ENCODE measurements around the gene GGTLC2.
A peak's percentile ranks its signal among the peaks of the same experiment; 100 is the strongest.
"Not testable (repeated sequence)": the region's sequence is repeated elsewhere in the genome, so short reads cannot be mapped to it uniquely, and the experiment has no call there.

Gene GGTLC2

DNA sequence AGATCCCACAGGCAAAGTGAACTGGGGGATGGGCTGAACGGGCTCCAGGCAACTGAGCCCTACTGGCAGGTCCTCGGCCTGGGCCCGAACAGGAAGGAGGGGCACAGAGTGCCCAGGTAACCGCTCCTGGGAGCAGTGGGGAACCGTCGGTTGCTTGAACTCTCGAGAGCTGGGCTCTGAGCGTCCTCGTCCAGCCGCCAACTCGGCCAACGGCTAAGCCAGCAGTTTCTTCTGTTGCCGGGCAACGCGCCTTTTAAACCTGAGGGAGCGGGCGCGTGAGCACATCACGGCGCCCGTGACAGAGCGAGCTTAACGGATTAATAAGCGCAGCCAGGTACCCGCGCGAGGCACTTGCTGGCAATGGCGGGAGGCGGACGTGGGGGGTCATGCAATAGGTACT, at the start of gene GGTLC2:
TSS of gene GGTLC2 (plus strand) at position 301 of the 400 bp plus-strand sequence. CDS start 1,732 bp downstream, outside the sequence.
- H3K4me3 Mint-ChIP-seq, H3K27me3 Mint-ChIP-seq, H3K36me3 Mint-ChIP-seq, ATAC-seq, H3K9me3 Mint-ChIP-seq, H3K4me1 Mint-ChIP-seq, H3K27ac Mint-ChIP-seq: not testable (repeated sequence)

GRCh38 chr22:22595001-22595835, 49.2 kb upstream of the GGTLC2 start:
- no peak for ATAC-seq
- H3K9me3 Mint-ChIP-seq, result peaks cover 4% of the 10 kb centered on the region
- peaks cover 32% of the 10 kb centered on the region for H3K4me1 Mint-ChIP-seq
- no peaks in the 10 kb centered on the region for H3K27me3 Mint-ChIP-seq
- H3K36me3 Mint-ChIP-seq, result no peaks in the 10 kb centered on the region
- no peak overlapping the region for H3K27ac Mint-ChIP-seq
- H3K4me3 Mint-ChIP-seq, result no peak overlapping the region

DNA sequence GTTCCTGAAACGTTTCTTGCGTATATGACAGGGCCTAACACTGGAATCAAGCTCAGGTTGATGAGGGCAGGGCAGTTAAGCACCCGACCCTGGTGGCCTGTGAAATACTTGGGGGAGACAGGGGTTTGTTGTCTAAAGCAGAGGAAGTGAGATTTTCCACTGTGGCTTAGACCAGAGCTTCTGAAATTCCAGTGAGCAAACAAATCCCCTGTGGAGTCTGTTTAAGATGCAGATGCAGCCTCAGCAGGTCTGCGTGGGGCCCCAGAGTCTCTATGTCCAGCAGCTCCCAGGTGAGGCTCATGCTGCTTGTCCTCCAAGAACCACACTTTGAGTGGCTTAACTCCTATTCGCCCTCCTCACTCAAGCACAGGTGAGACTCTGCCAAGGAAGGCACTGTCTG, 46.3 kb upstream of the GGTLC2 start:
- Mint-ChIP-seq H3K27me3 (no peaks in the 10 kb centered on the region), H3K4me1 (peaks cover 32% of the 10 kb centered on the region), H3K36me3 (no peaks in the 10 kb centered on the region), H3K9me3 (peaks cover 4% of the 10 kb centered on the region), H3K27ac (no peak overlapping the region), H3K4me3 (no peak overlapping the region)
- peak; percentile 41 for ATAC-seq

GRCh38 chr22:22599248-22599647, 45.2 kb upstream of the GGTLC2 start:
- Mint-ChIP-seq H3K27ac (peak overlapping the region; percentile 43), H3K36me3 (no peaks in the 10 kb centered on the region), H3K27me3 (no peaks in the 10 kb centered on the region), H3K9me3 (peaks cover 6% of the 10 kb centered on the region), H3K4me3 (no peak overlapping the region), H3K4me1 (peaks cover 29% of the 10 kb centered on the region)
- ATAC-seq, result no peak

- H3K4me3 Mint-ChIP-seq, result no peak overlapping the region
- peaks cover 6% of the 10 kb centered on the region for H3K9me3 Mint-ChIP-seq
- ATAC-seq, result no peak
- no peaks in the 10 kb centered on the region for H3K27me3 Mint-ChIP-seq
- peaks cover 42% of the 10 kb centered on the region for H3K4me1 Mint-ChIP-seq
- H3K36me3 Mint-ChIP-seq, result no peaks in the 10 kb centered on the region
- no peak overlapping the region for H3K27ac Mint-ChIP-seq
These were observed 43.7 kb upstream of the GGTLC2 start for GRCh38 chr22:22600531-22601261.

- H3K4me1 Mint-ChIP-seq, result peaks cover 29% of the 10 kb centered on the region
- H3K27me3 Mint-ChIP-seq, result no peaks in the 10 kb centered on the region
- no peaks in the 10 kb centered on the region for H3K36me3 Mint-ChIP-seq
- H3K4me3 Mint-ChIP-seq, result no peak overlapping the region
- no peak overlapping the region for H3K27ac Mint-ChIP-seq
- no peak for ATAC-seq
- peaks cover 6% of the 10 kb centered on the region for H3K9me3 Mint-ChIP-seq
These were observed 40.9 kb upstream of the GGTLC2 start for GRCh38 chr22:22603470-22603947.

- H3K4me3 Mint-ChIP-seq, result no peak overlapping the region
These were observed 39.9 kb upstream of the GGTLC2 start for GRCh38 chr22:22604326-22605073.

DNA sequence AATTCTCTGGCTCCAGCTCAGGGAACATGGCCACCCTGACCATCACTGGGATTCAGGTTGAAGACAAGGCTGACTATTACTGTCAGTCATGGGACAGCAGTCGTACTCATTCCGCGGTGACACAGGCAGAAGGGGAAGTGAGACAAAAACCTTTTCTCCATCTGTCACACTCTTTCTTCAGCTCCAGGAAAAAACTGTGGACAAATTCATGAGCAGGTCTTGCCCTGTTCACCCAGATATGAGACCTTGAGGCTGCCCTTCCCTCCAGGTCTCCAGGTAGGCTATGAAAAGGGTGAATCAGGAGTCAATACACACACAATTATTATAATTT, 39.4 kb upstream of the GGTLC2 start:
- ATAC-seq, result peak; percentile 72
- Mint-ChIP-seq H3K27ac (no peak overlapping the region), H3K27me3 (no peaks in the 10 kb centered on the region), H3K36me3 (no peaks in the 10 kb centered on the region), H3K4me1 (peaks cover 31% of the 10 kb centered on the region), H3K9me3 (peaks cover 6% of the 10 kb centered on the region), H3K4me3 (no peak overlapping the region)

More at GRCh38 chr22:22604326-22605073, 39.9 kb upstream of the GGTLC2 start:
- H3K27ac Mint-ChIP-seq, result no peak overlapping the region
- H3K36me3 Mint-ChIP-seq, result no peaks in the 10 kb centered on the region
- peak; percentile 39 for ATAC-seq
- H3K4me1 Mint-ChIP-seq, result peaks cover 29% of the 10 kb centered on the region
- H3K9me3 Mint-ChIP-seq, result peaks cover 6% of the 10 kb centered on the region
- no peaks in the 10 kb centered on the region for H3K27me3 Mint-ChIP-seq

GRCh38 chr22:22608022-22608421, 36.4 kb upstream of the GGTLC2 start:
- not testable (repeated sequence) for H3K27ac Mint-ChIP-seq, H3K36me3 Mint-ChIP-seq, H3K9me3 Mint-ChIP-seq, H3K4me3 Mint-ChIP-seq, H3K27me3 Mint-ChIP-seq, ATAC-seq
- H3K4me1 Mint-ChIP-seq, result peaks cover 31% of the 10 kb centered on the region

- no peak for ATAC-seq
- Mint-ChIP-seq H3K27me3 (no peaks in the 10 kb centered on the region), H3K27ac (no peak overlapping the region), H3K9me3 (peaks cover 4% of the 10 kb centered on the region), H3K4me1 (peaks cover 26% of the 10 kb centered on the region), H3K4me3 (no peak overlapping the region), H3K36me3 (no peaks in the 10 kb centered on the region)
These were observed 35.1 kb upstream of the GGTLC2 start for GRCh38 chr22:22609291-22609690.

DNA sequence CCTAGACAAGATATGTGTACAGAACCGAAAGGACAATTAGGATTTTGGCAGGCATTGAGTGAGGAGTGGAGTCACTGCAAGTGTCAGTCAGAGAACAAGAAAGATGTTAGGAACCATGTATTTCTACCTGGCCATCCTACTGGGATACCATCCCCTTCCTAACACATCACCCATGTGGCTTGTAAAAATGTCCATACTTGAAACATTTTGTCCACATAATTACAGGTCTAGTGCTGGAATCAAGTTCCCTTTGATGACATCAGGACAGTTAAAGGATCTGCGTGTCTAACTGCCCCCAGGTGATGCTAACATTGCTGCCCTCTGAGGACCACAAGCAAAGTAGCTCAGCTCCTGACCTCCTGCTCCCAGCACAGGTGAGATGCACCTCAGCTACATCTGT, 31.9 kb upstream of the GGTLC2 start:
- peaks cover 30% of the 10 kb centered on the region for H3K4me1 Mint-ChIP-seq
- H3K36me3 Mint-ChIP-seq, result no peaks in the 10 kb centered on the region
- no peak overlapping the region for H3K27ac Mint-ChIP-seq

DNA sequence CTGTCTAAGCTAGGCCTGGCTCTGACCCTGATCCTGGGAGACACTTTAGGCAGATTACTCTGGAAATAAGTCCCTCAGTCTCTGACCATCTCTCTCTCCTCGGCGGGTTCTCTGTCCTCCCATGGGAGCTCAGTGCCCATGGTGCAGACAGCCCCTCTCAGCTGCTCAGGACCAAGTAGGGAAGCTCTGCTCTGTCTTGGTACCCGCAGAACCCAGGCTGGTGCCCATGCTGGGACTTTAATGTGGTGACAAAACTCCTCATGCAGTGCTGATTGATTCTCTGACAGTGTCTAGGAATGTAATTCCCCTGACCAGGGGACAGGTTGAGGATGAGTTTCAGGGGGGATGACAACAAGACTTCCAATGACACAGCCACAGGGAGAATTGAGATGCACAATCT, 30.3 kb upstream of the GGTLC2 start:
- Mint-ChIP-seq H3K27me3 (no peaks in the 10 kb centered on the region), H3K27ac (no peak overlapping the region), H3K4me3 (no peak overlapping the region), H3K36me3 (no peaks in the 10 kb centered on the region), H3K9me3 (peaks cover 2% of the 10 kb centered on the region), H3K4me1 (peaks cover 24% of the 10 kb centered on the region)
- no peak for ATAC-seq

More for the DNA sequence above, 31.9 kb upstream of the GGTLC2 start:
- H3K9me3 Mint-ChIP-seq, result peaks cover 4% of the 10 kb centered on the region
- H3K4me3 Mint-ChIP-seq, result no peak overlapping the region
- no peaks in the 10 kb centered on the region for H3K27me3 Mint-ChIP-seq
- ATAC-seq, result no peak

- H3K27me3 Mint-ChIP-seq, result no peaks in the 10 kb centered on the region
- peak; percentile 83 for ATAC-seq
- peak overlapping the region; percentile 71 for H3K27ac Mint-ChIP-seq
These were observed 27.8 kb upstream of the GGTLC2 start for GRCh38 chr22:22616636-22617035.

GRCh38 chr22:22618448-22618847, 26.0 kb upstream of the GGTLC2 start:
- no peak for ATAC-seq
- Mint-ChIP-seq H3K36me3 (no peaks in the 10 kb centered on the region), H3K9me3 (peaks cover 2% of the 10 kb centered on the region), H3K4me1 (peaks cover 18% of the 10 kb centered on the region), H3K27ac (no peak overlapping the region), H3K4me3 (no peak overlapping the region), H3K27me3 (no peaks in the 10 kb centered on the region)

More at GRCh38 chr22:22616636-22617035, 27.8 kb upstream of the GGTLC2 start:
- peaks cover 2% of the 10 kb centered on the region for H3K9me3 Mint-ChIP-seq
- no peaks in the 10 kb centered on the region for H3K36me3 Mint-ChIP-seq
- H3K4me1 Mint-ChIP-seq, result peaks cover 18% of the 10 kb centered on the region
- peak overlapping the region; percentile 1 for H3K4me3 Mint-ChIP-seq

DNA sequence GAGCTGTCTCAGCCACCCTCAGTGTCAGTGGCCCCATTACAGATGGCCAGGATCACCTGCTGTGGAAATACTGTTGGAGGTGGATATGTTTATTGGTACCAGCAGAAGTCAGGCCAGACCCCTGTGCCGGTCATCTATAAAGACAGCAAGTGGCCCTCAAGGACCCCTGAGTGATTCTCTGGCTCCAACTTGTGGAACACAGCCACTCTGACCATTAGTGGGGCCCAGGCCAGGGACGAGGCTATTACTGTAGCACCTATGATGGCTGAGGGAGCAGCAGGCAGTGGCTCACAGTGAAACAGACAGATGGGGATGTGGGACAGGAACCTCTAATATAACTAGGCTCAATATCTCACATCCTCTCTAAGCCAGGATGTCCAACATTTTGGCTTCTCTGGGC, 25.5 kb upstream of the GGTLC2 start:
- H3K9me3 Mint-ChIP-seq, result peaks cover 2% of the 10 kb centered on the region
- H3K27ac Mint-ChIP-seq, result no peak overlapping the region
- ATAC-seq, result no peak
- H3K27me3 Mint-ChIP-seq, result no peaks in the 10 kb centered on the region
- H3K4me3 Mint-ChIP-seq, result no peak overlapping the region
- no peaks in the 10 kb centered on the region for H3K36me3 Mint-ChIP-seq
- peaks cover 18% of the 10 kb centered on the region for H3K4me1 Mint-ChIP-seq
